Activated CD4-positive, alpha-beta T cell treated with anti-CD3 and anti-CD28 coated beads for 24 hours (primary cell): ENCODE results near the gene NRL.

Experiments used
- DNase-seq, 2 donors: peaks; one replicate each; pipeline ENCODE4 v3.0.0-alpha.2; 2020; ENCODE audit warnings: low read depth in 2 of 2

Gene NRL

DNA sequence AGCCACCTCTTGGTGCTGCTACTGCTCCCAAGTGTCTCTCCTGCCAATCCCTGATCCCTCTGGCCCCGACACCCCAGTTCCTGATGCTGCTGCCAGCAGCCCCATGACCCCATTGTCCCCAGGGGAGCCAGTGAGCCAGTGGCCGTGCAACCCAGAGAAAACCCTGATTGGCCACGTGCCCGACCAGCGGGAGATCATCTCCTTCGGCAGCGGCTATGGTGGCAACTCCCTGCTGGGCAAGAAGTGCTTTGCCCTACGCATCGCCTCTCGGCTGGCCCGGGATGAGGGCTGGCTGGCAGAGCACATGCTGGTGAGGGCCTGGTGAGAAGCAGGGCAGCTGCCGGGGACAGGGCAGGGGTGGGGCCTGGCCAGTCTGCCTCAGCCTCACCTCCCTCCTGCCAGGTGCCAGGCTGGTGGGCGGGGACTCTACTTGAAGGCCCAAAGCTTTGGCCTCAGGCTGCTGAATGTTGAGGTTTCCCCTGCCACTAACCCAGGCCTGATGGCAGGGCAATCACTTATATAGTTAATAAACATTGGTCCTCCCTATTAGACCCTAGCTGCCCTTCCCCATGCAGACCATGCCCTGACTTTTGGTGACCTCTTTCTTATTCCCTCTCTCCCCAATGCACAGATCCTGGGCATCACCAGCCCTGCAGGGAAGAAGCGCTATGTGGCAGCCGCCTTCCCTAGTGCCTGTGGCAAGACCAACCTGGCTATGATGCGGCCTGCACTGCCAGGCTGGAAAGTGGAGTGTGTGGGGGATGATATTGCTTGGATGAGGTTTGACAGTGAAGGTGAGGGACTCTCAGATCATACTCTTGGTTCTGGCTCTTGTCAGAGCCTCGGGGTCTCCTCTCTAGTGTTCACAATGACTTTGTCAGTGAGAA, 15.6 kb downstream of the NRL start:
- no peak for DNase-seq

DNA sequence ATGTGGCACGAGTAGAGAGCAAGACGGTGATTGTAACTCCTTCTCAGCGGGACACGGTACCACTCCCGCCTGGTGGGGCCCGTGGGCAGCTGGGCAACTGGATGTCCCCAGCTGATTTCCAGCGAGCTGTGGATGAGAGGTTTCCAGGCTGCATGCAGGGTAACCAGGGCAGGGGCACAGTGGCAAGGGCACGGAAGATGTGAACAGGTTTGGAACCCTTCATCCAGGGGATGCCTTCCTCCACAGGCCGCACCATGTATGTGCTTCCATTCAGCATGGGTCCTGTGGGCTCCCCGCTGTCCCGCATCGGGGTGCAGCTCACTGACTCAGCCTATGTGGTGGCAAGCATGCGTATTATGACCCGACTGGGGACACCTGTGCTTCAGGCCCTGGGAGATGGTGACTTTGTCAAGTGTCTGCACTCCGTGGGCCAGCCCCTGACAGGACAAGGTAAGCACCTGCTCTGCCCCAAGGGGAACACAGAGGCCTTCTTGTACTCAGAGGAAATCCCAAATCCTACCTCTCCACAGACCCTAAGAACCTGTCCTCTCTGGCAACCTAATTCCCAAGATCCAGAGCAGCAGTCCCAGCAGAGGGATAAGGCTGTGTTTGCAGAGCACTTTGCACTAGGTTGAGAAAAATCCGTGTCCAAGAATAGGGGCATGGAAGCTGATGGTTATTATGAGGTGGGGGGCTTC, 16.4 kb downstream of the NRL start:
- DNase-seq, result no peak

DNA sequence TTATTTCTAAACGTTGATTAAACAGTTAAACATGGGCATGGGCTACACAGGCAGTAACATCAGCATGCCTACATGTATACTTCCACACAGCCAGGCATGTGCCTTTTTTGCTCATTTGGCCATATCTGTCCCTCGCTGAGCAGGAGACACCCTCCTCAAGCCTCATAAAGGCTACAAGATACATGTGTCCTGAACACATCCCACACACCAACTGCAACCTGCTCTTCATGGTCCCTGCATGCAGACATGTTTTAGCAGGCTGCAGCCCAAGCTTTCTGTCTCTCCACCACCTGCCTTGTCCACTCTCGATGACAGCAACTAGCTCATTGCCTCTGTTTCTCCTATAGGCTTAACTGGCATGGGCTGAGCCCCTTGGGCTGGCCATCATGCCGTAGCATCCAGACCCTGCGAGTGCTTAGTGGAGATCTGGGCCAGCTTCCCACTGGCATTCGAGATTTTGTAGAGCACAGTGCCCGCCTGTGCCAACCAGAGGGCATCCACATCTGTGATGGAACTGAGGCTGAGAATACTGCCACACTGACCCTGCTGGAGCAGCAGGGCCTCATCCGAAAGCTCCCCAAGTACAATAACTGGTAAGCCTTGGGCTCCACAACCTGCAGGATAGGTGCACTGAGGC, 18.1 kb downstream of the NRL start:
- DNase-seq, result no peak

DNA sequence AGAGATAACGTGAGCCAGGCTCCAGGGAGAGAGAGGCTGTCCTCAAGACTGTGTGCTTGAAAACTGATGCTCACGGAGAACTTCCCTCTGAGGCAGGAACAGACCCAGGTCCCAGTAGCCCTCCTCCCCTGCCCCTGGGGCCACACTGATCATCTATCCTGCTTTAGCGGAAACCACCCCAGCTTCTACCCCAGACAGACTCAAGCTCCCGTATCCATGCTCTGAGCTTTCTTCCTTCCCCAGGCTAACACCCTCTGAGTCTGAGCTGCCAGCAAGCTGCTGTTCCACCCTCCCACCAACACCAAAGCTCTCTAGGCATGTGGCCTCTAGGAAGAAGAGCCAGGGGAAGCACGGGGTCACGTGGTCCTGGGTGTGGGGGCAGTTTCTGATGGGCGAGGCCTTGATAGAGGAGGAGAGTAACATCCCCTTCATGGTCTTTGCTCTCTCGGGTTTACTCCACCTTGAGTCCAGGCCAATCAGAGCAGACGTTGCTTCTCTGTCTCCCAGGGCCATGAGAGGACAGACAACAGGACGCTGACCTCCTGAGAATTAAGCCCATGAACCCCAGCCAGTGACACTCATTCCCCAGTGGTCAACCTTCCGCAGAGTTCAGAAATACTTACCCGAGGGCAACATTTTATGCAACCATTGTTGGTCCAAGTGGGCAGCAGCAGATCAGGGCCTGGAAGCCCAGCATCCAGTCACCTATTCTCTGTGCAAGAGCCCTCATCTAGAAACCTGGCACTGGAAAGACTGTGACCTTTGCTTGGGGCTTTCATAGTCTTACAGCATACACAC, 19.3 kb downstream of the NRL start:
- peak in 1 of 2 donors; percentile 56 for DNase-seq

DNA sequence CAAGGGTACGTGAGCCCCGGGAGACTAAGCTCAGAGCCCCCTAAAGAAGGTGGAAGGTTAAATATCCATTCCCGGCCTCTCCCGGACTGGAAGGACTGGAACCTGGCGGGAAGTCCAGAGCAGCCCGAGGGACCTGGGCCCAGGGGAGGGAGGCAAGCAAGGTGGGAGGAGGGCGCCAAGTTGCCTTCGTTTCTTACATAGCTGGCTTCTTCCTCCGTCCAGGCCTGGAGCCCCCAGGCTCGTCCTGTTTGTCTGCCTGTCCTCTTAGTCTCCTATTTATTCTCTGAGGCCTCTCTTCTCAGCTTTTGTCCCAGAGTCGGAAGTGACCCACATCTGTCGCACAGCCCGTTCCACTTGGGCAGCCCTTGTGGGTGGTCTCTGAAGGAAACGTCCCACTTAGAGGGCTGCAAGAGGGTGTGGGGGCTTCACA, 19.9 kb downstream of the NRL start:
- DNase-seq, result no peak

DNA sequence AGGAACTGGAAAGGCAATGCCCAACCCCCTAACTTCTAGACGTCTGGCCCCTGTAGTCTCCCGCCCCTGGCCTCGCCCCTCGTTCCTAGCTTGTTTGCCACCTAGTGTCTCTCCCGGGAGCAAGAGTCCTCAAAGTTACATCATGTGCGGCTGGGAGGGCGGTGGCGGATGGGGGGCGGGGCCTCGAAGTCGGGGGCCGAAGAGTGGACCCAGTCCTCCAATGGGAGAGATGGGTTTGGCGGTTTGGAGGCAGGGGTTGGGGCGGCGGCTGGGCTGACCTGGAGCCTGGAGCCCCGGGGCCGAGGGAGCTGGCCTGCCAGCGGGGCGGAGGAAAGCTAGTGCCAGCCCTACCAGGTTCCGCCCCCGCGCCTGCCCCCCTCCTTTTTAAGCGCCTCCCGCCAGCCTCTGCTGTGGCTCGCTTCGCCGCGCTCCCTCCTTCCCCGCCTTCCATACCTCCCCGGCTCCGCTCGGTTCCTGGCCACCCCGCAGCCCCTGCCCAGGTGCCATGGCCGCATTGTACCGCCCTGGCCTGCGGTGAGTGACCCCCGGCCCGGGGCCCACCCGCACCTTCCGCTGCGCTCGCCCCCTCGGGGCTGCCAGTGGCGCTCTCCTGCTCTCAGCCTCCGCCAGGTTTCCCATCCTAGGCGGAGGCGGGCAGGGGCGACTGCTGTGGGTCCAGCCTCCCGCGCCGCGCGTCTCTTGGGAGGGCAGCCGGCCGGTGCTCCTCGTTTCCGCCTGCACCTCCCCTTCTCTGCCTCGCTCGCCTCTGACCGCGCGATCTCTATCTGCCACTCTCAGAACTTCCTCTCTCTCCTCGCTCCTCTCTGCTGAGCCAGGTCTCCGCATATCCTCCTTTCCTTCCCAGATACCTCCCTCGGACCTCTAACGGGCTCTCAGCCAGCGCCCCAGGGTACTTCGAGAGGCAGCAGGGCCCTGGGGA, 20.6 kb downstream of the NRL start, which contains the start of gene PCK2:
Gene PCK2, plus strand, starts transcription at position 411 of the 940 bp plus-strand sequence. Its CDS starts 95 bp downstream, at position 506.
- peak; percentile 85 to 89 for DNase-seq

DNA sequence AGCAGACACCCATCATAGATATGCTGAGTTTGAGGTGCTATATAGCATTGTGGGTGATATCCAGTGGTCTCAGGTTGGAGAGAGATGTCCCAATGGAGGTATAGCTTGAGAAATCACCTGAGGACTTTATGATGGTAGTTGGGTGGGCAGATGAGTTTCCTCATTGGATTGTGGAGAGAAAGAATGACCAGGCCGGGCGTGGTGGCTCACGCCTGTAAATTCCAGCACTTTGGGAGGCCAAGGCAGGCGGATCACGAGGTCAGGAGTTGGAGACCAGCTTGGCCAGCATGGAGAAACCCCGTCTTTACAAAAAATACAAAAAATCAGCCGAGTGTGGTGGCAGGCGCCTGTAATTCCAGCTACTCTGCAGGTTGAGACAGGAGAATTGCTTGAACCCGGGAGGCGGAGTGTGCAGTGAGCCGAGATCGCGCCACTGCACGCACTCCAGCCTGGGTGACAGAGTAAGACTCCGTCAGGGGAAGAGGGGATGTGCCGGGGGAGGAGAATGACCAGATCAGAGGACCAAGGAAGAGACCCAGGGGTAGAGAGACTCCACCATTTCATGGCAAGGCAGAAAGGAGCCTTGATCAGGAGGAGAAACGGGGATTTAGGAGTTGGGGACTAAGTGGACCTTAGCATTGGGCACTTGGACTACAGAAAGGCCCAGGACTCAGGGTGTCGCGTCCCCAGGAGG, 21.4 kb downstream of the NRL start:
- no peak for DNase-seq

DNA sequence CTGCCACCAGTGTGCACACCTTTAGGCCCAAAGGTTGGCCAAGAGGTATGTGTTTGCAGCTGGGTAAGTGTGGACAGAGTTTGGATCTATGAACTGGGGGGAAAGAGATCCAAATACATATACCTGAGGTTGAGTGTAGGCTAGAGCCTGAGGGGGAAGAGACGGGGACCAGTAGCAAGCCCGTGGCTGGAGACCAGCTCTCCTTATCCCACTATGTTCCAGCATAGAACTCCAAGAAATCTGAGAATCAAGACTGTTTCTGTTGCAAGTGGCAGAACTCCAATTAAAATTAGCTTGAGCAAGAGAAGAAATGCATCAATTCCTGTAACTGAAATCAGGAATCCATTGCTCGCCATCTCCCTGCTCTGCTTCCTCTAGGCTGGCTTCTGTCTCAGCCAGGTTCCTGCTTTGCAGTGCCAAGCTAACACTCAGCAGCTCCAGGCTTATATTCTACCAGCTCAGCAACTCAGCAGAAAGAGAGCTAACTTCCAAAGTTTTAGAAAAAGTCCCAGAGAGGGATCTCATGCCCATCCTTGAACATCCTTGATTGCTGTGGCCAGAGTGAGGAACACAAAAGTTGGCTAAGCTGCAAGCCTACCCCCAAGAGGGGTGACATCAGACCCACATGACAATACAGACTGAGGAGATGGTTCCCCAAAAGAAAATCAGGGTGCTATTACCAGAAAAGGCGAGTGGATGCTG, 22.1 kb downstream of the NRL start:
- DNase-seq, result no peak

DNA sequence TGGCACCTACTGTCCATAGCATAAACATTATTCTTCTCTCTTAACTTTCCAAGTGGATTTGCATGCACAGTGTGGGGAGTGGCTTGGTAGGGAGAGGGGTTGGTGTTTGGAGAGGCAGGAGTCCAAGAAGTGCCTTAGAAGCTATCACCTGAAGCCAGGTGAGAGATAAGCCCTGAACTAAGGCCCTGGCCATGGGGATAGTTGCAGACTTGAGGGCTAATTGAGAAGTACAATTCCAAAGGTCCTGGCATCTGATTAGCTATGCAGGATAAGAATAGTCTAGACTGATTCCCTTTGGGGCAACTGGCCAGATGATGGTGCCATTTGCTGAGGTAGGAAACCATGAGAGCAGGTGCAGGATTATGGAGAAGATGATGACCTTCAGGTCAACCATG, 22.6 kb downstream of the NRL start:
- DNase-seq, result no peak

DNA sequence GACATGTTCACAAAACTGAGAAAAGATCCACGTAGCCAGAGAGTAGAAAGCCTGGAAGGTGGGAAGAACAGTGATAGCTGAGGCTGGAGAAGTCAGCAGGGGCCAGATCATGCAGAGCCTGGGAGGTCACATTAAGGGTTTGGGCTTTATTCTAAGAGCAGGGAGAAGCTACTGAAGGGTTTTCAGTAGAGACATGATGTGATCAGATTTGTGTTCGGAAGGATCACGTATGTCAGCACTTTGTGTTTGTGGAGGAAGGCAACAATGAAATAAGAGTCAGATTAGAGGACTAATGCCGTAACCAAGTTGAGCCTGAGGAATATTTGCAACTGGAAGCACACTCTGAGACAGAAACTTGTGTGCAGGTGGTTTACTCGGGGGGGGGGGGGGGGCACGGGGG, 24.9 kb downstream of the NRL start:
- no peak for DNase-seq

DNA sequence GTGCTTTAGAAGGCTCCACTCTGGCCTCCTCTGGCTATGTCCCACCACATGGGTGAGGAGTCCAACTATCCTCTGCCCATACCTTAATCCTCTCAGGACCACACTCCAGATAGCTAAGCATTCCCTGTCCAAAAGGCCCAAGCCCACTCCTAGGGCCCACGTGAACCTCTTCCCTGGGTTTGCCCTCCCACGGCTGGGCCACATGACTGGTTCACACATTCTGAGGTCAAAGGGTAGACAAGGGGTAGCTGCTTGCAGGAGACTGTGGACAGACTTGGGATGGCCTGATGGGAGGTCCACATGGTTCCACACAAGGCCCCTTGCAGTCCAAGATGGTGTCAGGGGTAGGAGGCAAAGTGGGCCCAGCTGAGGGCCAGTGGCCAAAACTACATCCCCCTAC, 26.7 kb downstream of the NRL start:
- DNase-seq, result no peak

DNA sequence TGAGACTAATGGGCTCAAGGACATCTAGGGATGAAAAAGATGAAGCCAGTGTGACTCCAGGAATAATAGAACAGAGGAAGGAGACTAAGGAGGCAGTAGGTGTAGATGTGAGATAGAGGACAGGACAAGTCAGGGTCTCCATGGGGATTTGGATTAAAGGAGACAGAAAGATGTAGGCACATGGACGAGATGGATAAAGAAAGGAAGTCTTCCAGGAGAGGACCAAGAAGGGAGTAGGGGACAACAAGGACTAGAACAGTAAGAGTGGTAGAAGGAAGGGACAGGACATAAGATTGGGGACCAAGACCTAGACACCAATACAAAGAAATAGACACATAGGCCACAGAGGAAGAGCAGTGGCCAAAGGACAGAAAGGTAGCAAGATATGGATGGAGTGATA, 27.7 kb downstream of the NRL start:
- DNase-seq, result no peak

DNA sequence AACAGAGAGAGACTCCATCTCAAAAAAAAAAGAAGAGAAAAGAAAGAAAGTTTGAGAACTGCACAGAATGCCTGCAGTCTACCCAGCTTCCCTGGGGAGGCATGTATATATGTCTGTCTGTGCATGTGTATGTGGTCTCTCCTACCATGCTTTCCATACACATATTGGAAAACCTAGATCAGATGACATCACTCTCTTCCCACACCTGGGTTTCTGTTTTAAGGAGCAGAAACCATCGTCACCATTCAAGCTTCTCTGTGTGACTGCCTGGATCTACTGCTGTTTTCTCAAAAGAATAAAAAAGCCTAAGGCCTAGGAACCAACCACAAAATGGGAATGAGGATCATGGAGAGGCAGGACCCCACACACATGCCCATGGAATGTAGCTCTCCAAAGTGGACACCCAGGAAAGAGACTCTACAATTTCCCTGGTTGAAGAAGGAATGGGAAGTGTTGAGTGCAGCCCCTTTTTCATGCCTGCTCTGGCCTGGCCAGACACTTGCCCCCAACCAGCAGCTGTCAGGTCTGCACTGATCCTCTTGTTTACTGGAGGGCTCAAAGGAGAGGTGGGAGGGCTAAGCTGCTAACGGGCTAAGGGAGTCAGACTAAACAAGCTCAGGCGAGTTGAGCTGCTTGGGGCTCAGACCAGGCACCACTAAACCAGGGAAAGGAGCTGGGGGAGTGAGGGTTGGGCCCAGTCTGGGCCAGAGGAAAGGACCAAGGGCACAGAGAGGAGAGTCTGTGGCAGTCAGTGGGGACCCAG, 28.4 kb downstream of the NRL start:
- DNase-seq, result no peak

DNA sequence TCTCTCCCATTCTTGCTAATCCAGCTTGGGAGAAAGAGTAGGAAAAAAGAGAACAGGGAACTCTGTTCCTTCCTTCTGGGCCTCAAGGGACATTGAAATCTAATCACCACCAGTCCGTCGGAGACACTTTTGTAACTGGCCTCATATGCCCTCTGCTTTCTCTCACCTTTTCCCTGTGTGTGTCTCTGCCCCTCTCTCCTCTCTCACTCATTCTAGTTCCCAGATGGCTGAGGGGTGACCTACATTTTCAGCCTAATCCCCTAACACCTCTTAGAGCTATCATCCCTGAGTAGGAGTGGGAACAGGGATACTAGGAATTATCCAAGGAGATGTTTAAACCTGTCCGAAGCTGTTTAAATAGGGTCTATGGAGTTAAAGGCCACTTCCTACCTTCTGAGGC, 29.5 kb downstream of the NRL start:
- DNase-seq, result no peak

DNA sequence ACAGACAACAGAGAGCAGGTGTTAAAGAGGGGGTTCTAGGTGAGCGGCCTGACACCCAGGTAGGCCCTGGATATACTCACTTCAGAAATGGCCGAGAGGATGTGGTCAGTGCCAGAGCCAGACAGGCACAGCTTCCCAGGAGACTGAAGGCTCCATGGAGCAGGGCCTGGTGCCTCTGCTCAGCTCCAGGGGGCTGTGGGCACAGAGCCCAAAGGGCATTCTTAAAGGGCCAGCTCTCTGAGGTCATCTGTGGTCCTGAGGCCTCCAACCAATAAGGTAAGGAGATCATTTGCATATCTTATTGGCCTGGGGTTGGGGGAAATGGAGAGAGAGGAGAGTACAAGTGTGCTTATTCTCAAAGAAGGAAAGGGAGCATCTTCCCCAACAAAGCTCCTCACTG, 30.3 kb downstream of the NRL start:
- DNase-seq, result no peak

DNA sequence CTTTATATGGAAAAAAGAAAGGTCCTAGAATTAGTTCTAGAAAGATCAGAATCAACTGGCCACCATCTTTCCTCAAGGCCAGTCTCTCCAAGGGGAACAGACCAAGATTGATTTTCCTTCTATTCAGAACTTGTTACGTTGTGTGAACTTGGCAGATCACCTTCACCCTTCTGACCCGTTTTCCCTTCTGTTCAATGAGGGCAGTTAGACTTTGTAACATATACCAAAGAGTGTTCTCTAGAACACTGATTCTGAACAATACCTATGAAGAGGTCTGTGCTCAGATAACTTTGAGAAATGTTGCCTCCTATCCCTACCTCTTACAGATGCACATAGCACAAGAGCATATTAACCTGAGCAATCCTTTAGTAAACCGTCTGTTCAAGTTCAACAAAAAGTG, 31.3 kb downstream of the NRL start:
- DNase-seq, result no peak

DNA sequence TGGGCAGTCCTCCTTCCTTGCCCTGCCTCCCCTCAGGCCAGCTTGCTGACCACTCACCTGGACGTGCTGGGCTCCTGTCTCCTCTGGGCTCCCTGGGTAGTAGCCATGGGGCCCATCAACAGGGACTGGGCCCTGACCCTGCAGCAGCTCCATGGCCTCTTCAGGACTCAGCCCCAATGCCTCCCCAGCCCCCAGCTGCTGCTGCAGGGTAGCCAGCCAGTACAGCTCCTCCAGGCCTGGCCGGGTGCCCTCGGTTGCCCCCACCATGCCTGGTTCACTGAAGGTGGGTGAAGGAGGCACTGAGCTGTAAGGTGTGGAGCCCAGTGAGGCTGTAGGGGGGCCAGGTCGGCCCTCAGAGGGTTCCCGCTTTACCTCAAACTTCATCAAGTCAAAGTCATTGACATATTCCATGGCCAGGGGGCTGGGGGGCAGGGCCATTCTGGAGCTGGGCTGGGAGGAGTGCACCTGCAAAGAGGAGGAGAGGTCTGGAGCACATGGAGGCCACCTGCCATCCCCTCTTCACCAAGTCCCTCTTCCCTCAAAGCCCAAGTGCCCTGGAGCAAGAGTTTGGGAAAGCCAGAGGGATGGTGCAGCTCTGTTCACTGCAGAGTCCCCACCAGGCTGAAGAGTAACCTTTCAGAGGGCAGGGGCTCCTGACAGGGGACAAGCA, 32.2 kb downstream of the NRL start:
- DNase-seq, result no peak

DNA sequence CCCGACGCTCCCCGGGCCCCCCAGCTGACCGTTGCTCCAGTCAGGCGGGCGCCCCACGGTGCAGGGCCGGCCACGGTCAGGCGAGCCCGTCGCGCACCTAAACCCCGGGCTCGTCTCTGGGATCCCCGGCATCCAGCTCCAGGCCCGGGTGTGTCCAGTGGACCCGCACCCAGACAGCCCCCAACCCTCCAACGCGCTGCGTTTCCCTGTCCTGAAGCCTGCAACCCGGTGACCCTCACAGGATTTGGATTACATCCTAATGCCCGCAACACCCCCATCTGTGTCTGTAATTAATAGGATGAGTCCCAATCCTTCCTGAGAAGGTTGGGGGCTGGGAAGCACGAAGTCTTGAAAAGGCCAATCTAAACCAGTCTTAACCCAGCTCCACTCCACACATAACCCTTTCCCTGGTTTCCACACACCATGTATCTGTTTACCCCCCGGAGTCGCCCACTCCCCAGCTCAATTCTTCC, 33.0 kb downstream of the NRL start:
- DNase-seq, result no peak
